Measurements from ENCODE around the gene TRIM41.
"Not testable (repeated sequence)": the region's sequence is repeated elsewhere in the genome, so short reads cannot be mapped to it uniquely, and the experiment has no call there.

Gene TRIM41

GRCh38 chr5:181223058-181223728 is at the start of gene TRIM41:
Gene TRIM41 (plus strand): TSS chr5:181223281. CDS start chr5:181224000, 719 bp downstream.
- peak; percentile 90 for DNase-seq (ENCODE audit: low read depth, low spot score)

GRCh38 chr5:181173420-181174342 is 49.4 kb upstream of the TRIM41 start:
- no peak for DNase-seq (ENCODE audit: low read depth, low spot score)

- no peak for DNase-seq (ENCODE audit: low read depth, low spot score)
Observed at GRCh38 chr5:181176254-181176952, 46.7 kb upstream of the TRIM41 start.

GRCh38 chr5:181177559-181177958 is 45.5 kb upstream of the TRIM41 start:
- not testable (repeated sequence) for DNase-seq (ENCODE audit: low read depth, low spot score)

- DNase-seq (ENCODE audit: low read depth, low spot score) = no peak
Observed at GRCh38 chr5:181181650-181182565, 41.2 kb upstream of the TRIM41 start.

- no peak for DNase-seq (ENCODE audit: low read depth, low spot score)
Observed at GRCh38 chr5:181182651-181183050, 40.4 kb upstream of the TRIM41 start.

GRCh38 chr5:181184845-181185216 is 38.2 kb upstream of the TRIM41 start:
- DNase-seq (ENCODE audit: low read depth, low spot score) = no peak

GRCh38 chr5:181185560-181185959 is 37.5 kb upstream of the TRIM41 start:
- DNase-seq (ENCODE audit: low read depth, low spot score) = no peak

- DNase-seq (ENCODE audit: low read depth, low spot score) = no peak
Observed at GRCh38 chr5:181186022-181186421, 37.1 kb upstream of the TRIM41 start.

- DNase-seq (ENCODE audit: low read depth, low spot score) = no peak
Observed at GRCh38 chr5:181186986-181187499, 36.0 kb upstream of the TRIM41 start.

- DNase-seq (ENCODE audit: low read depth, low spot score) = no peak
Observed at GRCh38 chr5:181187500-181188213, 35.4 kb upstream of the TRIM41 start.

GRCh38 chr5:181188700-181189362 is 34.2 kb upstream of the TRIM41 start:
- peak; percentile 64 for DNase-seq (ENCODE audit: low read depth, low spot score)

GRCh38 chr5:181189363-181189961 is 33.6 kb upstream of the TRIM41 start:
- no peak for DNase-seq (ENCODE audit: low read depth, low spot score)

- no peak for DNase-seq (ENCODE audit: low read depth, low spot score)
Observed at GRCh38 chr5:181189962-181190710, 32.9 kb upstream of the TRIM41 start.

- DNase-seq (ENCODE audit: low read depth, low spot score) = no peak
Observed at GRCh38 chr5:181190711-181191525, 32.2 kb upstream of the TRIM41 start.

- DNase-seq (ENCODE audit: low read depth, low spot score) = peak; percentile 93
Observed at GRCh38 chr5:181191526-181192336, 31.4 kb upstream of the TRIM41 start.

Data from brain pericyte (primary cell).